PC-9 (cell line): ENCODE measurements around the gene ENAH.

Experiments
- EZH2 ChIP-seq: fragments of 200-600 bp; sonication (generic); IDR thresholded peaks from 2 replicates; pipeline ENCODE4 v1.8.0; 2017; ENCODE audit warnings: antibody characterized with exemption, low read depth
- TF ChIP-seq, protein P1 (sequence below): fragments of 200-600 bp; sonication (generic); conservative IDR thresholded peaks from 2 replicates; pipeline ENCODE4 v1.6.1; 2017; ENCODE audit warnings: mixed run types, antibody characterized with exemption, mild to moderate bottlenecking, moderate library complexity

DNA sequence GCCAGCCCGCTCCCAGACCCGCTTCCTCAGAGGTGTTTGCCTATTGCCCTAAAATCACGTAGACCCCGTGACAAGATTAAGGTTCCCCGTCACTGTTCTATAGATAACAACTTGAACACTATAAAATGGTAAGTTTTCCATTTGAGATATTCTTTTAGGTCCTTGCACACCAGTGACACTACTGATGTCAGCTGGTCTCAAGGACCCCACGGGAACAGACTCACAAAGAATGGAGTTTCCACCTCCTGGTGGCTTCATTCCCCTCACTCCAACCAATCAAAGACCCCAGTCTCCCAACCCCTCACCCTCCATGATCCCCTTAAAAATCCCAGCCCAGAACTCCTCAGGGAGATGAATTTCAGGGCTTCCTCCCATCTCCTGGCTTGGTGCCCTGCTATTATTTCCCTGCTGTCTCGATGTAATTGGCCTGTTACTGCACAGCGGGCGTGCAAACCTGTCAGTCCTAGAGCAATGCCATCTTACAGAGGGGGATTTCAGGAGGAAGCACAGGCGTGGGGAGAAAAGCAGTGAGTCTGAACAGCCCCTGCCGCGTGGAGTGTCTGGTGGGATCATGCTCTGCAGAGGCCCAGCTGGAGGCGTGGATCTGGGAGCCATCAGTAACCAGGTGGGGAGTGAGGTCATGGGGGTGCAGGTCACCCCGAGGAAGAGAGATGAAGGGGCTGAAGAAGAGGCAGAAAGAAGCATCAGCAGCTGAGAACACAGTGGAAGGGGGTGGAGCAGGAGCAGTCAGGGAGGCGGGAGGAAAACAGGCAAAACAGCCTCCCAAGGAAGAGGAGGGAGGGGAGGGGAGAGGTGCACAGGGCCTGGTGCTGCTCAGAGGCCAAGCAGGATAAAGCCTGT, 190.0 kb downstream of the ENAH start:
- no peak for TF ChIP-seq EZH2
- TF ChIP-seq, protein P1, sequence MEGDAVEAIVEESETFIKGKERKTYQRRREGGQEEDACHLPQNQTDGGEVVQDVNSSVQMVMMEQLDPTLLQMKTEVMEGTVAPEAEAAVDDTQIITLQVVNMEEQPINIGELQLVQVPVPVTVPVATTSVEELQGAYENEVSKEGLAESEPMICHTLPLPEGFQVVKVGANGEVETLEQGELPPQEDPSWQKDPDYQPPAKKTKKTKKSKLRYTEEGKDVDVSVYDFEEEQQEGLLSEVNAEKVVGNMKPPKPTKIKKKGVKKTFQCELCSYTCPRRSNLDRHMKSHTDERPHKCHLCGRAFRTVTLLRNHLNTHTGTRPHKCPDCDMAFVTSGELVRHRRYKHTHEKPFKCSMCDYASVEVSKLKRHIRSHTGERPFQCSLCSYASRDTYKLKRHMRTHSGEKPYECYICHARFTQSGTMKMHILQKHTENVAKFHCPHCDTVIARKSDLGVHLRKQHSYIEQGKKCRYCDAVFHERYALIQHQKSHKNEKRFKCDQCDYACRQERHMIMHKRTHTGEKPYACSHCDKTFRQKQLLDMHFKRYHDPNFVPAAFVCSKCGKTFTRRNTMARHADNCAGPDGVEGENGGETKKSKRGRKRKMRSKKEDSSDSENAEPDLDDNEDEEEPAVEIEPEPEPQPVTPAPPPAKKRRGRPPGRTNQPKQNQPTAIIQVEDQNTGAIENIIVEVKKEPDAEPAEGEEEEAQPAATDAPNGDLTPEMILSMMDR, result no peak
